ENCODE data around the gene ARMC12. TPM values are rescaled to one million over a fixed set of nuclear protein-coding genes. Genes with fewer than 3 reads are reported as not detected.

ARMC12 gene
- total and polyA plus RNA-seq, 2 donors (not counting 3 experiments of a cell fraction or from before 2014, with no cell fraction given), result 0.91 to 1.9 TPM

DNA sequence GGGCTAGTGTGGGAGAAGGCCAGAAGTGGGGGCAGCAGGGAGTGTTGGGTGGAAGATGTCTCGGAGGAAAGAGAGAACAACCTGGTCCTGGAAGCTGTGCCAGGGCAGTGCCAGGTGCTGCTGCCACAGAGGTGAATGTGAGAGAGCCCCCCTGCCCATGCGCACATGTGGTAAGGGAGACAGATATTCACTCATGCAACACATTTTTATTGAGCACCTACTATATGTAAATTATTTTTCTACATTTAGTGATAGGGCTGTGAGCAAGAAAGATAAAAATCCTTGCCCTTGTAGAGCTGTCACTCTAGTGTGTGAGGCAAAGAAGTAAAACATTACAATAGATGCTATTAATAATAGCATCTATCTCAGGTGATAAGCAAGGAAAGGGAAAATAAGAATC is 44.5 kb downstream of the ARMC12 start:
- H3K4me3 ChIP-seq (replicated peaks in 1 of 3; ENCODE audit: insufficient read depth in 1 of 3, low read depth in 1 of 3, low read length in 3 of 3), result no peak overlapping the region
- H2AFZ ChIP-seq (ENCODE audit: low read depth, low read length), result no peak overlapping the region
- H3K4me1 ChIP-seq (ENCODE audit: control insufficient read depth, extremely low read depth, insufficient read depth, low read length), result peaks cover 3% of the 10 kb centered on the region
- intact Hi-C loops (cut with micrococcal nuclease) (no loop called here), dilution Hi-C loops (cut with MboI; ENCODE audit: extremely low pct_ligation_motif_present, low sequenced_read_pairs) (no loop called here)
- no peak for TF ChIP-seq MYC (IDR thresholded peaks at IDR 0.05; ENCODE audit: low read depth, low read length)
- no peak for TF ChIP-seq POLR2A (IDR thresholded peaks at IDR 0.05; ENCODE audit: low read depth, low read length)
- TF ChIP-seq CTCF (IDR thresholded peaks at IDR 0.05; ENCODE audit: extremely low read depth in 1 of 2, insufficient read depth in 1 of 2, low read depth in 1 of 2, low read length in 2 of 2), result no peak
- TF ChIP-seq, protein P1, sequence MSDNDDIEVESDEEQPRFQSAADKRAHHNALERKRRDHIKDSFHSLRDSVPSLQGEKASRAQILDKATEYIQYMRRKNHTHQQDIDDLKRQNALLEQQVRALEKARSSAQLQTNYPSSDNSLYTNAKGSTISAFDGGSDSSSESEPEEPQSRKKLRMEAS (IDR thresholded peaks at IDR 0.05; ENCODE audit: insufficient read depth, insufficient read length), result no peak
- no peak for TF ChIP-seq GATA2 (IDR thresholded peaks at IDR 0.05; ENCODE audit: insufficient read depth, insufficient read length, low read depth, low read length)
- no peak for TF ChIP-seq FOS (IDR thresholded peaks at IDR 0.05; ENCODE audit: borderline replicate concordance, insufficient read depth, low read length)
- TF ChIP-seq JUN (IDR thresholded peaks at IDR 0.05; ENCODE audit: borderline replicate concordance, insufficient read depth, insufficient read length, low read depth), result no peak
- no peak for TF ChIP-seq POLR2AphosphoS5 (IDR thresholded peaks at IDR 0.05; ENCODE audit: insufficient read depth, low read depth, low read length)
- TF ChIP-seq EZH2 (IDR thresholded peaks at IDR 0.05; ENCODE audit: borderline replicate concordance, low read depth, low read length, severe bottlenecking), result no peak
- no peaks in the 10 kb centered on the region for H3K9me1 ChIP-seq (replicated peaks; ENCODE audit: control insufficient read depth, extremely low read depth, insufficient read depth, low read length)
- ChIA-PET CTCF (interaction anchor here (0.7 kb wide), 1 partner anchor 40 kb away, joined by 3 read pairs; no protein-coding TSS in a partner anchor), POLR2A (no interaction called here)
- no peaks in the 10 kb centered on the region for H3K36me3 ChIP-seq (ENCODE audit: control insufficient read depth in 2 of 2, extremely low read depth in 1 of 2, insufficient read depth in 2 of 2, low read length in 2 of 2)
- no peak overlapping the region for H3K9ac ChIP-seq (replicated peaks; ENCODE audit: extremely low read depth, insufficient read depth, low read length)
- FAIRE-seq, result no peak
- no peak overlapping the region for H3K4me2 ChIP-seq (ENCODE audit: insufficient read depth, low read length)
- no peaks in the 10 kb centered on the region for H3K9me3 ChIP-seq (replicated peaks; ENCODE audit: control insufficient read depth, insufficient read depth, low read length)
- H4K20me1 ChIP-seq (replicated peaks; ENCODE audit: control insufficient read depth, extremely low read depth, insufficient read depth, low read length), result no peaks in the 10 kb centered on the region
- no TSS peak for BruUV-seq (replicated peaks)
- H3K27ac ChIP-seq (ENCODE audit: insufficient read depth, low read depth, low read length), result no peak overlapping the region
- no peaks in the 10 kb centered on the region for H3K79me2 ChIP-seq (ENCODE audit: control insufficient read depth, insufficient read depth, low read length)
- peaks cover 3 to 5% of the 10 kb centered on the region in 2 experiments for H3K27me3 ChIP-seq (ENCODE audit: control insufficient read depth in 2 of 2, insufficient read depth in 2 of 2, low read length in 2 of 2)
- DNase-seq (ENCODE audit: low read depth, low spot score), result no peak

Data from endothelial cell of umbilical vein (primary cell).